HCT116 (cell line): Measurements from ENCODE around the gene GRIN2C.

Experiments
- CTCF ChIP-seq, 3 experiments: fragments of 200-600 bp in 1 of 3; sonication (generic) in 1 of 3; IDR thresholded peaks in 2 of 3; conservative IDR thresholded peaks in 1 of 3; 2 replicates each; pipeline ENCODE4 v1.5.1; 2012 to 2017; ENCODE audit warnings: low read depth in 2 of 3, low read length in 2 of 3, antibody characterized with exemption in 1 of 3, borderline replicate concordance in 1 of 3, control low read depth in 1 of 3, mild to moderate bottlenecking in 1 of 3, mixed read lengths in 1 of 3, mixed run types in 1 of 3, moderate library complexity in 1 of 3; ENCODE audit not compliant: insufficient read depth in 1 of 3
- EGR1 ChIP-seq: IDR thresholded peaks from 2 replicates; pipeline ENCODE4 v1.6.1; 2012; ENCODE audit warnings: low read depth
- EZH2 ChIP-seq: fragments of 200-600 bp; sonication (generic); IDR thresholded peaks from 2 replicates; pipeline ENCODE4 v1.6.1; 2017; ENCODE audit warnings: antibody characterized with exemption, mixed run types
- EZH2phosphoT487 ChIP-seq: fragments of 200-600 bp; IDR thresholded peaks from 2 replicates; pipeline ENCODE4 v1.6.1; 2018; ENCODE audit warnings: antibody characterized with exemption, borderline replicate concordance
- FOSL1 ChIP-seq: IDR thresholded peaks from 2 replicates; pipeline ENCODE4 v1.6.1; 2012; ENCODE audit warnings: low read depth
- JUND ChIP-seq: IDR thresholded peaks from 2 replicates; pipeline ENCODE4 v1.6.1; 2012
- MAX ChIP-seq: IDR thresholded peaks from 2 replicates; pipeline ENCODE4 v1.6.1; 2012
- POLR2A ChIP-seq: IDR thresholded peaks from 2 replicates; pipeline ENCODE4 v1.7.0; 2011; ENCODE audit warnings: borderline replicate concordance; ENCODE audit not compliant: insufficient read depth, insufficient read length; ENCODE audit errors: extremely low read depth
- POLR2AphosphoS5 ChIP-seq: IDR thresholded peaks from 2 replicates; pipeline ENCODE4 v1.6.1; 2011; ENCODE audit warnings: mild to moderate bottlenecking, low read depth, low read length, moderate library complexity
- RAD21 ChIP-seq: IDR thresholded peaks from 2 replicates; pipeline ENCODE4 v1.6.1; 2012; ENCODE audit warnings: low read depth, mild to moderate bottlenecking
- REST ChIP-seq: IDR thresholded peaks from 2 replicates; pipeline ENCODE4 v1.6.1; 2012; ENCODE audit warnings: low read depth
- YY1 ChIP-seq: IDR thresholded peaks from 2 replicates; pipeline ENCODE4 v1.6.1; 2011; ENCODE audit warnings: low read length, low read depth, moderate library complexity, mild to moderate bottlenecking; ENCODE audit not compliant: insufficient replicate concordance; ENCODE audit errors: extremely low read depth
- ZNF274 ChIP-seq: fragments of 200-500 bp; sonication (Bioruptor generic); IDR thresholded peaks from 2 replicates; pipeline ENCODE4 v1.6.1; 2014; ENCODE audit warnings: mild to moderate bottlenecking, low read depth, low read length, inconsistent platforms

- TF ChIP-seq CTCF (IDR thresholded peaks at IDR 0.05 in 2 of 3, conservative IDR thresholded peaks at IDR 0.05 in 1 of 3; ENCODE audit: borderline replicate concordance in 1 of 3, insufficient read depth in 1 of 3, low read depth in 2 of 3, low read length in 2 of 3): peak in 1 of 3 experiments; percentile 35; a peak in 2 of 6 replicates
- TF ChIP-seq EZH2phosphoT487: no peak
- no peak for TF ChIP-seq YY1
- no peak for TF ChIP-seq EGR1
- no peak for TF ChIP-seq POLR2AphosphoS5
- no peak for TF ChIP-seq JUND
- no peak for TF ChIP-seq POLR2A
- no peak for TF ChIP-seq ZNF274
- TF ChIP-seq RAD21: no peak
- TF ChIP-seq REST: no peak
- no peak for TF ChIP-seq EZH2
- no peak for TF ChIP-seq FOSL1
- TF ChIP-seq MAX: no peak
Measured at GRCh38 chr17:74859459-74860228, at the start of gene GRIN2C.
